Stomach (tissue), 9 donors: ENCODE data around the gene IGSF3. TPM values are rescaled to one million over a fixed set of nuclear protein-coding genes. Genes with fewer than 3 reads are reported as not detected.
"Not testable (repeated sequence)": the region's sequence is repeated elsewhere in the genome, so short reads cannot be mapped to it uniquely, and the experiment has no call there.

Source experiments
- DNase-seq, 2 donors: peaks; one replicate each; pipeline versions ENCODE4 v3.0.0 to v3.0.0-alpha.2; 2013 to 2019
- H3K27ac ChIP-seq, 5 donors: fragments of 200-600 bp in 4 of 5; sonication (generic) in 4 of 5; one replicate each; pipeline ENCODE4 v1.5.1; 2013 to 2019; ENCODE audit warnings: mild to moderate bottlenecking in 1 of 5, moderate library complexity in 1 of 5
- H3K27me3 ChIP-seq, 3 donors: fragments of 200-600 bp; sonication (generic); one replicate each; pipeline ENCODE4 v1.5.1; 2017 to 2019; ENCODE audit warnings: mixed run types in 1 of 3
- H3K36me3 ChIP-seq, 4 donors: fragments of 200-600 bp; sonication (generic); 1 replicate in 3 of 4; 2 replicates in 1 of 4; pipeline ENCODE4 v1.5.1; 2016 to 2019
- H3K4me1 ChIP-seq, 4 donors: fragments of 200-600 bp; sonication (generic); one replicate each; pipeline ENCODE4 v1.5.1; 2016 to 2019
- H3K4me3 ChIP-seq, 4 donors: fragments of 200-600 bp; sonication (generic) in 3 of 4; one replicate each; pipeline ENCODE4 v1.5.1; 2016 to 2019; ENCODE audit warnings: mild to moderate bottlenecking in 1 of 4
- H3K9me3 ChIP-seq, 4 donors: fragments of 200-600 bp; sonication (generic); one replicate each; pipeline ENCODE4 v1.5.1; 2016 to 2019
- CTCF ChIP-seq, 7 experiments: fragments of 450-650 bp in 4 of 7; fragments of 200-600 bp in 3 of 7; sonication (generic) in 3 of 7; IDR thresholded peaks; one replicate each; pipeline ENCODE4 v1.5.1; 2016 to 2019; ENCODE audit warnings: antibody characterized with exemption in 7 of 7, control low read depth in 2 of 7, mild to moderate bottlenecking in 1 of 7
- EP300 ChIP-seq: sonication (generic); formaldehyde crosslinking; IDR thresholded peaks from one replicate; pipeline ENCODE4 v1.6.1; 2017; ENCODE audit warnings: antibody characterized with exemption
- POLR2A ChIP-seq, 4 donors: fragments of 450-650 bp; IDR thresholded peaks; one replicate each; pipeline ENCODE4 v1.6.1; 2016; ENCODE audit warnings: antibody characterized with exemption in 4 of 4, control low read depth in 2 of 4, mild to moderate bottlenecking in 1 of 4, moderate library complexity in 1 of 4
- POLR2AphosphoS5 ChIP-seq, 3 donors: sonication (generic); formaldehyde crosslinking; IDR thresholded peaks; one replicate each; pipeline ENCODE4 v1.6.1; 2016; ENCODE audit warnings: antibody characterized with exemption in 3 of 3
- WGBS, 5 donors: extraction: QIAGEN DNeasy Blood & Tissue Kit in 3 of 5; methylation state at CpG; one replicate each; pipeline versions ENCODE4 v1.1.5 to v1.1.7; 2013 to 2018; 5-methylcytosine and 5-hydroxymethylcytosine counted together
- intact Hi-C: fragments of 100-400 bp; cut with DNase I; formaldehyde crosslinking; loops from one replicate; pipeline ENCODE4 v1.15.1; 2023; ENCODE audit warnings: low total_unique reads
- polyA plus RNA-seq, 3 donors: library from polyadenylated mRNA; stranded (reverse); fragments of 200-250 nt; gene quantifications; one replicate each; pipeline ENCODE4 v1.2.3, GENCODE V29; 2013
- total RNA-seq, 5 donors: library from RNA; depleted of rRNA; stranded (reverse); fragments of >200 nt; gene quantifications; one replicate each; pipeline versions ENCODE4 v1.1.0 to v1.2.3, GENCODE V29; 2014 to 2016
- donor health status: healthy with polysubstance abuse.
- donor health status: Bipolar disorder and iron deficiency.
- donor health status: healthy.

The IGSF3 gene
- total and polyA plus RNA-seq, 8 donors, result 1.7 to 31.6 (median 20.9) TPM

- WGBS, 5 donors, result 69 to 85% (median 79%) methylated on average over 2 to 5 of the region's 10 CpGs
- H3K36me3 ChIP-seq, H3K4me3 ChIP-seq, DNase-seq, H3K9me3 ChIP-seq, H3K27ac ChIP-seq, H3K27me3 ChIP-seq, intact Hi-C loops: not testable (repeated sequence)
- peaks cover 5 to 22% (median 8%) of the 10 kb centered on the region in 4 donors for H3K4me1 ChIP-seq
Observed at GRCh38 chr1:116591006-116591950, 76.3 kb downstream of the IGSF3 start.

GRCh38 chr1:116590359-116591005 is 77.1 kb downstream of the IGSF3 start:
- DNase-seq, H3K4me3 ChIP-seq, intact Hi-C loops, H3K27me3 ChIP-seq, H3K27ac ChIP-seq, H3K9me3 ChIP-seq, H3K36me3 ChIP-seq: not testable (repeated sequence)
- 80 to 91% (median 89%) methylated on average over 2 to 6 of the region's 6 CpGs for WGBS, 5 donors
- H3K4me1 ChIP-seq, result peaks cover 0 to 14% (median under 1%) of the 10 kb centered on the region in 4 donors

DNA sequence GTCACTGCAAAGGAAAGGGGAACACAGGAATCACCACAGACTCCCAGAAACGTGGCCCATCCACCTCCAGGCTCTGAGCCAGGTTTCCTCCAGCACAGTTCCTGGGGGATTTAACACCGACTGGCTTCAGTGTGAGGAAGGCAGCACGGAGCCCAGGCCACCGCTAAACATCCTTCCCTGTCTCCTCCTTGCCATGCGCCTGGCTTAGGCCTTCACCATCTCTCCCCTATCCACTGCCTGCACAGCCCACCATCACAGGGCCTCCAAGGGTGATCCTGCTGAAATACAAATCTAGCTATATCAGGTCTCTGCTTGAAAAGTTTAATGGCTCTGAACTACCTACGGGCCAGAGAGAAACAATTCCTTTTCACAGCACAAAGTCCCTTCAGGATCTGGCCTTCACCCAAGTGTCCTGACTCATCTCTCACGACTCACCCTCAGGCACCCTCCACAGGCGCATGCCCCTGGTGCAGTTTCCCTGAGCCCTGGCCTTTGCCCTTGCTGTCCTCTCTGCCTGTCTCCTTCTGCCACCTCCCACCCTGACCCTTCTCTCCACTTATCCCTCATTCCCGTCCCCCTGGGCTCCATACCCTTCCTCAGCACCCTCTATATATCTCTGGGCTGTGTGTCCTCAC is 78.3 kb downstream of the IGSF3 start:
- H3K4me3 ChIP-seq, H3K27ac ChIP-seq, H3K9me3 ChIP-seq, H3K27me3 ChIP-seq, intact Hi-C loops, H3K4me1 ChIP-seq: not testable (repeated sequence)
- WGBS, 5 donors, result 55 to 68% (median 65%) methylated on average over 8 to 9 of the region's 9 CpGs
- peak in 1 of 2 donors; percentile 45 for DNase-seq
- peaks cover 0 to 11% (median 8%) of the 10 kb centered on the region in 4 donors for H3K36me3 ChIP-seq

DNA sequence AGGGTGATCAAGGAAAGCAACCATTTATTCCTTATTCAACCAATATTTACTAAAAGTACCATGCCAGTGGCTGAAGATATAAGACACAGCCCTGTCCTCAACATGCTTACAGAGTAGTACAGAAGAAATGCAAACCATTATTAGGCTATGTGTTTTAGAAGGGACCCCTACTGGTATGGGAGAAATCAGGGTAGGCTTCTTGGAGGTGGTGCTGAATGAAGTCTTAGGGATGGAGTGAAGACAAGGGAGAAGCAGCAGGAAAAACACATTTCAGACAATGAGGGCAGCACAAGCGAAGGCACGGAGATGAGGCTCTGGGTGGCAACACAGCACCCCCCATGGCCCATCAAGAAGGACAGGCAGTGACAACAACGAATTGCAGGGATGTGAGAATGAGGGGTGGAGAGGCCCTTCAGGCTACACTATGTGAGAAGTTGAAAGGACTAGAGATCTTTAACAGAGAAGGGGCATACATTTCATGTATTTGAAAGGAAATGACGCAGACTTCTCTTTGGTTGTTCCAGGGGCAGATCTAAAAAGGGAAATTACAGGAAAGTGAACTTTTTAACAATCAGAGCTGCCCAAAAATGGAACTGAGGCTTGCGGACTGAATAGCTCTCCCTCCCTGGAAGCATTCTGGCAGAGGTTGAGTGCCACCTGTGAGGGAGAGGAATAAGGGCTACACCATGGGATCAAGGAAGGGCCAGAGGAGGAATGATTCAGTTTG is 79.9 kb downstream of the IGSF3 start:
- Histone ChIP-seq H3K36me3 (peaks cover 0 to 17% (median 11%) of the 10 kb centered on the region in 4 donors), H3K4me3 (no peak overlapping the region), H3K27ac (no peak overlapping the region), H3K9me3 (no peaks in the 10 kb centered on the region), H3K4me1 (peaks cover 0 to 10% (median 0%) of the 10 kb centered on the region in 4 donors), H3K27me3 (no peaks in the 10 kb centered on the region)
- 82 to 91% (median 89%) methylated on average over 5 of the region's 5 CpGs for WGBS, 5 donors
- TF ChIP-seq POLR2A (IDR thresholded peaks at IDR 0.05) (no peak), EP300 (no peak), POLR2AphosphoS5 (IDR thresholded peaks at IDR 0.05) (no peak), CTCF (IDR thresholded peaks at IDR 0.05) (no peak)
- intact Hi-C loops, result no loop called here
- no peak for DNase-seq

DNA sequence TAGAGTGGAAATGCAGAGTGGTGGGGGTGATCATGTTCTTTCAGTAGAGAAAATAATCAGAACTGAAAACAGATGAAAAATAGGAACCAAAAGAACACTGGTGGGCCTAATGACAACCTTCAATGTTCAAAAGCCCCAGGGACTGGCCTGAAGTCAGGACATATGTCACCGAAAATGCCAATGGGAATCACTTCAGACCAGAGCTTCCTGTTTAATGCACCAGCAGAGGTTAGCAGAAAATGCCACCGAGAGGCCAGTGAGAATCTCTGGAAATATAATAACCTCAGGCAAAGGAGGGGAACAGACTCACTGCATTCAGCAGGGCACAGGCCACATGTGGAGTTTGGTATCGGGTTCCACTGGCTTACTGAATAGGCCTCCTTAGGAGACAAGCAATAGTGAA is 80.8 kb downstream of the IGSF3 start:
- intact Hi-C loops, result no loop called here

More for the DNA sequence above, 80.8 kb downstream of the IGSF3 start:
- H3K36me3 ChIP-seq, result peaks cover 0 to 17% (median 11%) of the 10 kb centered on the region in 4 donors
- no peaks in the 10 kb centered on the region for H3K9me3 ChIP-seq
- H3K4me3 ChIP-seq, result no peak overlapping the region
- no peaks in the 10 kb centered on the region for H3K27me3 ChIP-seq
- peaks cover 0 to 11% (median 1%) of the 10 kb centered on the region in 4 donors for H3K4me1 ChIP-seq
- DNase-seq, result no peak
- no peak overlapping the region for H3K27ac ChIP-seq
- TF ChIP-seq POLR2AphosphoS5 (IDR thresholded peaks at IDR 0.05) (no peak), POLR2A (IDR thresholded peaks at IDR 0.05) (no peak), EP300 (no peak), CTCF (IDR thresholded peaks at IDR 0.05) (no peak)
- 78 to 96% (median 85%) methylated on average over 3 of the region's 3 CpGs for WGBS, 5 donors
